GM12874 (cell line): Measurements from ENCODE around the gene MAGI1.

Experiments used
- CTCF ChIP-seq: IDR thresholded peaks from 2 replicates; pipeline ENCODE4 v1.5.1; 2011; ENCODE audit warnings: low read depth, mild to moderate bottlenecking, control low read depth, low read length, moderate library complexity; ENCODE audit not compliant: insufficient read depth

The MAGI1 gene

DNA sequence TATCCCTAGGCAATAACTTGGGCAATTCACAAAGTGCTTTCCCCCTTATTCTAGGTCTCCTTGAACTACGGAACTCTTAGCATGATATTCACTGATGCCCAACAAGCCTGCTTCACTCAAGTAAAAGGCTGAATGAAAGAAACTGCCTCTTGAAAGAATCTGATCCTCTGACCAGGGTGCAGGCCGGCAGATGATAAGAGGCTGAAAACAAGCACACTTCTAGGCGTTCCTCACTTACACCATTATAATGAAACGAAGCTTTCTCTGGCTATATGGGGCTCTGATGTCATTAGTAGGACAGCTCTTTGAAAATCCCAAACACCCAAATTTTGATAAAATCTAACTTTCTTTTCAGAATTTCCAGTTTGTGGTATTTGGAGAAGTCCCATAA is 28.4 kb downstream of the MAGI1 start:
- no peak for TF ChIP-seq CTCF

GRCh38 chr3:66004244-66004643 is 34.5 kb downstream of the MAGI1 start:
- TF ChIP-seq CTCF, result no peak

GRCh38 chr3:66001626-66002025 is 37.1 kb downstream of the MAGI1 start:
- no peak for TF ChIP-seq CTCF

- TF ChIP-seq CTCF, result no peak
Observed at GRCh38 chr3:66000506-66000905, 38.2 kb downstream of the MAGI1 start.

- TF ChIP-seq CTCF, result no peak
Observed at GRCh38 chr3:65999606-66000005, 39.1 kb downstream of the MAGI1 start.

- no peak for TF ChIP-seq CTCF
Observed at GRCh38 chr3:65996589-65996988, 42.1 kb downstream of the MAGI1 start.

DNA sequence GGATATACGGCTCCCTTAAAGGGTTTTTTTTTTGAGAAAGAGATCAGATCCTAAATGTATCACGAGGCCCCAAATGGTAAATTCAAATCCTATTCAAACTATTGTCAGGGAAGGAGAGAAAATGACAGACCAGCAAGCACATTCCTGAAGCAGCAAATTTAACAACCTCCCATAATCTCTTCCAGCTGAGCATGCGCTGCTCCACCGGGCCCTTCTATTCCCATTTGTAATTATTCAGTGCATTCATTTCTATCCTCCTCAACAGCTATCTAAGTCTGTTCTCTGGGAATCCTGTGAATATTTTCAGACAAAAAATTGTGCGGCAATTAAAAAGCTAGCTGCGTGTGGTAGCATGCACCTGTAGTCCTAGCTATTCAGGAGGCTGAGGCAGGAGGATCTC is 43.2 kb downstream of the MAGI1 start:
- no peak for TF ChIP-seq CTCF

GRCh38 chr3:65995030-65995429 is 43.7 kb downstream of the MAGI1 start:
- TF ChIP-seq CTCF, result no peak
